Astrocyte of the cerebellum (primary cell): ENCODE measurements around the gene ZNF280B.
"Not testable (repeated sequence)": the region's sequence is repeated elsewhere in the genome, so short reads cannot be mapped to it uniquely, and the experiment has no call there.

Experiments
- DNase-seq: peaks from one replicate; pipeline ENCODE4 v3.0.0-alpha.2; 2011; ENCODE audit warnings: low read depth
- H3K4me3 ChIP-seq: 2 replicates; pipeline ENCODE4 v1.5.1; 2011; ENCODE audit warnings: mild to moderate bottlenecking, low read depth, low read length, moderate library complexity
- CTCF ChIP-seq: IDR thresholded peaks from 2 replicates; pipeline ENCODE4 v1.5.1; 2012; ENCODE audit warnings: low read length, low read depth, moderate library complexity, mild to moderate bottlenecking; ENCODE audit errors: missing control alignments
- in situ Hi-C: cut with HindIII; loops from 2 replicates; pipeline ENCODE4 v1.10.0; 2017; ENCODE audit warnings: low sequenced_read_pairs

ZNF280B gene

GRCh38 chr22:22454997-22455396 lies 53.5 kb downstream of the ZNF280B start:
- DNase-seq = no peak
- no peak for TF ChIP-seq CTCF
- in situ Hi-C loops = no loop called here
- no peak overlapping the region for H3K4me3 ChIP-seq

- in situ Hi-C loops = no loop called here
- TF ChIP-seq CTCF = no peak
- DNase-seq = no peak
- H3K4me3 ChIP-seq = no peak overlapping the region
These were observed 55.4 kb downstream of the ZNF280B start for GRCh38 chr22:22452996-22453686.

GRCh38 chr22:22452211-22452610 lies 56.3 kb downstream of the ZNF280B start:
- in situ Hi-C loops = no loop called here
- no peak for DNase-seq
- H3K4me3 ChIP-seq = no peak overlapping the region
- TF ChIP-seq CTCF = no peak

- no peak for DNase-seq
- in situ Hi-C loops = no loop called here
- no peak for TF ChIP-seq CTCF
- H3K4me3 ChIP-seq = no peak overlapping the region
These were observed 58.2 kb downstream of the ZNF280B start for GRCh38 chr22:22450343-22450839.

GRCh38 chr22:22449819-22450218 lies 58.7 kb downstream of the ZNF280B start:
- no peak overlapping the region for H3K4me3 ChIP-seq
- in situ Hi-C loops = no loop called here
- no peak for DNase-seq
- TF ChIP-seq CTCF = no peak

GRCh38 chr22:22446517-22446916 lies 62.0 kb downstream of the ZNF280B start:
- no peak overlapping the region for H3K4me3 ChIP-seq
- in situ Hi-C loops = no loop called here
- no peak for TF ChIP-seq CTCF
- DNase-seq = no peak

GRCh38 chr22:22444007-22444589 lies 64.4 kb downstream of the ZNF280B start:
- DNase-seq, in situ Hi-C loops, H3K4me3 ChIP-seq: not testable (repeated sequence)
